HepG2 (cell line): Measurements from ENCODE around the gene ERF. TPM values are rescaled to one million over a fixed set of nuclear protein-coding genes. Genes with fewer than 3 reads are reported as not detected.

Experiments
- POLR2AphosphoS2 ChIP-seq: IDR thresholded peaks from 2 replicates; pipeline ENCODE4 v1.6.1; 2011; ENCODE audit warnings: low read depth, low read length, improper control_type of control experiment
- SRSF1 ChIP-seq: fragments of 200-400 bp; formaldehyde crosslinking; optimal IDR thresholded peaks from 2 replicates; pipeline ENCODE3; 2017; ENCODE audit warnings: mild to moderate bottlenecking, low read depth, low read length, moderate library complexity
- STAG1 ChIP-seq: sonication (generic); formaldehyde crosslinking; IDR thresholded peaks from 2 replicates; pipeline ENCODE4 v1.4.0; 2020; ENCODE audit warnings: missing genetic modification reagents
- ZBTB42 ChIP-seq: sonication (generic); formaldehyde crosslinking; IDR thresholded peaks from 2 replicates; pipeline ENCODE4 v1.5.0; 2020; ENCODE audit warnings: mild to moderate bottlenecking, missing genetic modification reagents
- ZBTB7A ChIP-seq: sonication (generic); formaldehyde crosslinking; IDR thresholded peaks from 2 replicates; pipeline ENCODE4 v1.8.0; 2022; ENCODE audit warnings: mild to moderate bottlenecking, missing genetic modification reagents
- ZFP37 ChIP-seq: sonication (generic); formaldehyde crosslinking; IDR thresholded peaks from 2 replicates; pipeline ENCODE4 v1.4.0; 2020; ENCODE audit warnings: missing genetic modification reagents, borderline replicate concordance
- ZNF546 ChIP-seq: sonication (generic); formaldehyde crosslinking; conservative IDR thresholded peaks from 2 replicates; pipeline ENCODE4 v1.8.1; 2023; ENCODE audit warnings: mild to moderate bottlenecking, missing genetic modification reagents
- ZNF564 ChIP-seq: sonication (generic); formaldehyde crosslinking; IDR thresholded peaks from 2 replicates; pipeline ENCODE4 v1.8.1; 2023; ENCODE audit warnings: mild to moderate bottlenecking, missing genetic modification reagents
- ZNF746 ChIP-seq: sonication (generic); formaldehyde crosslinking; IDR thresholded peaks from 2 replicates; pipeline ENCODE4 v1.8.0; 2022; ENCODE audit warnings: mild to moderate bottlenecking, missing genetic modification reagents
- polyA plus RNA-seq, 8 experiments: library from polyadenylated mRNA; depleted of rRNA in 3 of 8; stranded (reverse) in 7 of 8; unstranded in 1 of 8; fragments of >200 nt; fragmentation: Illumina TruSeq in 4 of 8; extraction: Trizol in 4 of 8; gene quantifications; 2 replicates each; pipeline versions ENCODE4 v1.2.1 to v1.2.3, GENCODE V29; 2011 to 2016; ENCODE audit warnings: low read depth in 4 of 8, missing spikeins in 1 of 8, mixed read lengths in 1 of 8; ENCODE audit not compliant: insufficient read depth in 1 of 8
- total RNA-seq, 5 experiments: library from RNA; depleted of rRNA; stranded (reverse); fragments of >200 nt; fragmentation: Illumina TruSeq; extraction: Trizol; gene quantifications; 2 replicates each; pipeline ENCODE4 v1.2.3, GENCODE V29; 2016; ENCODE audit warnings: low read depth in 1 of 5
- TF ChIP-seq, protein P1 (sequence below), 2 experiments: sonication (generic) in 1 of 2; formaldehyde crosslinking in 1 of 2; IDR thresholded peaks; 2 replicates each; pipeline versions ENCODE4 v1.6.1 to v1.9.0; 2014 to 2022; ENCODE audit warnings: antibody characterized with exemption in 1 of 2, borderline replicate concordance in 1 of 2, inconsistent platforms in 1 of 2, low read depth in 1 of 2, missing genetic modification reagents in 1 of 2
- TF ChIP-seq, protein P2 (sequence below), 2 experiments: IDR thresholded peaks; 2 replicates each; pipeline ENCODE4 v1.6.1; 2011 to 2012; ENCODE audit warnings: low read length in 2 of 2, borderline replicate concordance in 1 of 2, low read depth in 1 of 2, mild to moderate bottlenecking in 1 of 2, moderate library complexity in 1 of 2
- TF ChIP-seq, protein P3 (sequence below): sonication (generic); formaldehyde crosslinking; IDR thresholded peaks from 2 replicates; pipeline ENCODE4 v1.4.0; 2020; ENCODE audit warnings: missing genetic modification reagents

Gene ERF
- total and polyA plus RNA-seq, 2 of the 13 experiments (the other 11 are each of a cell fraction or from before 2014, with no cell fraction given), result 67.1 to 69.9 TPM

DNA sequence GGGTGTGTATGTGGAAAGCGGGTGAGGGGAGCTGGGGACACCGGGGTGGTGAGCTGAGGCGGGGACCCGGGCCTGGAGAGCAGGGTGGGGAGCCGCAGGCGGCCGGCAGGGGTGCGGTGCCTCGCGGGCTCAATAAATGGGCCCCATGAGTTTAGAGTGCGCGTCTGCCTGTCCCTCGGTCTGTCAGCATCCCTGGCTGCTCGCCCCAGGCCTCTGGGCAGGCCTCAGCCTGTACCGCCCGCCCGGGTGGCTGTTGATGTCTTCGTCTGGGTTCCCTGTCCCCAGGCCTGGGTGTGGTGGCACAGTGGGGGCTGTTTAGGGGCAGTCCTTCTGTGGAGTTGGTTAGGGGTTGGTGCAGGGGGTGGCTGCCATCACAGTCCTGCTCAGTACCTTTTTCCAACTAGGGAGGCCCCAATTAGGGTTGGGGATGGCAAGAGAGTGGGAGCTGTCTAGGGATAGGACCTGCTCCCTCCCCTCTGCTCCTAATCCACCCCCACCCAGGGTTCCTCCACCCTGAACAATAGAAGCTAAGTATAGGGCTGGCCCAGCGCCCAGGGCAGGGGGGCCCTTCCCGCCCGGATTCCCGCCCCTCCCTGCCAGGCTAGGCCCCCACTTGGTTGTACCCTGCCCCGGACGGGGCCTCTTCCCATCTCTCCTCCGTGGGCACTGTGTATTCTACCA, 26.4 kb upstream of the ERF start (continued):
- TF ChIP-seq, protein P1, sequence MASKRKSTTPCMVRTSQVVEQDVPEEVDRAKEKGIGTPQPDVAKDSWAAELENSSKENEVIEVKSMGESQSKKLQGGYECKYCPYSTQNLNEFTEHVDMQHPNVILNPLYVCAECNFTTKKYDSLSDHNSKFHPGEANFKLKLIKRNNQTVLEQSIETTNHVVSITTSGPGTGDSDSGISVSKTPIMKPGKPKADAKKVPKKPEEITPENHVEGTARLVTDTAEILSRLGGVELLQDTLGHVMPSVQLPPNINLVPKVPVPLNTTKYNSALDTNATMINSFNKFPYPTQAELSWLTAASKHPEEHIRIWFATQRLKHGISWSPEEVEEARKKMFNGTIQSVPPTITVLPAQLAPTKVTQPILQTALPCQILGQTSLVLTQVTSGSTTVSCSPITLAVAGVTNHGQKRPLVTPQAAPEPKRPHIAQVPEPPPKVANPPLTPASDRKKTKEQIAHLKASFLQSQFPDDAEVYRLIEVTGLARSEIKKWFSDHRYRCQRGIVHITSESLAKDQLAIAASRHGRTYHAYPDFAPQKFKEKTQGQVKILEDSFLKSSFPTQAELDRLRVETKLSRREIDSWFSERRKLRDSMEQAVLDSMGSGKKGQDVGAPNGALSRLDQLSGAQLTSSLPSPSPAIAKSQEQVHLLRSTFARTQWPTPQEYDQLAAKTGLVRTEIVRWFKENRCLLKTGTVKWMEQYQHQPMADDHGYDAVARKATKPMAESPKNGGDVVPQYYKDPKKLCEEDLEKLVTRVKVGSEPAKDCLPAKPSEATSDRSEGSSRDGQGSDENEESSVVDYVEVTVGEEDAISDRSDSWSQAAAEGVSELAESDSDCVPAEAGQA (IDR thresholded peaks at IDR 0.05; ENCODE audit: low read depth), result no peak
- TF ChIP-seq, protein P1 (CRISPR knock-in tag; IDR thresholded peaks at IDR 0.05; ENCODE audit: borderline replicate concordance), result no peak
- peak; percentile 98 for TF ChIP-seq SRSF1
- no peak for TF ChIP-seq ZFP37 (CRISPR knock-in tag)
- TF ChIP-seq ZNF746 (CRISPR knock-in tag), result no peak; the same call in 1 of the 2 replicates
- no peak for TF ChIP-seq ZBTB42 (CRISPR knock-in tag)
- no peak for TF ChIP-seq ZNF546 (CRISPR knock-in tag)
- TF ChIP-seq, protein P2, sequence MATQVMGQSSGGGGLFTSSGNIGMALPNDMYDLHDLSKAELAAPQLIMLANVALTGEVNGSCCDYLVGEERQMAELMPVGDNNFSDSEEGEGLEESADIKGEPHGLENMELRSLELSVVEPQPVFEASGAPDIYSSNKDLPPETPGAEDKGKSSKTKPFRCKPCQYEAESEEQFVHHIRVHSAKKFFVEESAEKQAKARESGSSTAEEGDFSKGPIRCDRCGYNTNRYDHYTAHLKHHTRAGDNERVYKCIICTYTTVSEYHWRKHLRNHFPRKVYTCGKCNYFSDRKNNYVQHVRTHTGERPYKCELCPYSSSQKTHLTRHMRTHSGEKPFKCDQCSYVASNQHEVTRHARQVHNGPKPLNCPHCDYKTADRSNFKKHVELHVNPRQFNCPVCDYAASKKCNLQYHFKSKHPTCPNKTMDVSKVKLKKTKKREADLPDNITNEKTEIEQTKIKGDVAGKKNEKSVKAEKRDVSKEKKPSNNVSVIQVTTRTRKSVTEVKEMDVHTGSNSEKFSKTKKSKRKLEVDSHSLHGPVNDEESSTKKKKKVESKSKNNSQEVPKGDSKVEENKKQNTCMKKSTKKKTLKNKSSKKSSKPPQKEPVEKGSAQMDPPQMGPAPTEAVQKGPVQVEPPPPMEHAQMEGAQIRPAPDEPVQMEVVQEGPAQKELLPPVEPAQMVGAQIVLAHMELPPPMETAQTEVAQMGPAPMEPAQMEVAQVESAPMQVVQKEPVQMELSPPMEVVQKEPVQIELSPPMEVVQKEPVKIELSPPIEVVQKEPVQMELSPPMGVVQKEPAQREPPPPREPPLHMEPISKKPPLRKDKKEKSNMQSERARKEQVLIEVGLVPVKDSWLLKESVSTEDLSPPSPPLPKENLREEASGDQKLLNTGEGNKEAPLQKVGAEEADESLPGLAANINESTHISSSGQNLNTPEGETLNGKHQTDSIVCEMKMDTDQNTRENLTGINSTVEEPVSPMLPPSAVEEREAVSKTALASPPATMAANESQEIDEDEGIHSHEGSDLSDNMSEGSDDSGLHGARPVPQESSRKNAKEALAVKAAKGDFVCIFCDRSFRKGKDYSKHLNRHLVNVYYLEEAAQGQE (IDR thresholded peaks at IDR 0.05; ENCODE audit: borderline replicate concordance in 1 of 2, low read depth in 1 of 2, low read length in 2 of 2), result no peak
- no peak for TF ChIP-seq ZBTB7A (CRISPR knock-in tag)
- no peak for TF ChIP-seq POLR2AphosphoS2
- no peak for TF ChIP-seq ZNF564
- TF ChIP-seq, protein P3, sequence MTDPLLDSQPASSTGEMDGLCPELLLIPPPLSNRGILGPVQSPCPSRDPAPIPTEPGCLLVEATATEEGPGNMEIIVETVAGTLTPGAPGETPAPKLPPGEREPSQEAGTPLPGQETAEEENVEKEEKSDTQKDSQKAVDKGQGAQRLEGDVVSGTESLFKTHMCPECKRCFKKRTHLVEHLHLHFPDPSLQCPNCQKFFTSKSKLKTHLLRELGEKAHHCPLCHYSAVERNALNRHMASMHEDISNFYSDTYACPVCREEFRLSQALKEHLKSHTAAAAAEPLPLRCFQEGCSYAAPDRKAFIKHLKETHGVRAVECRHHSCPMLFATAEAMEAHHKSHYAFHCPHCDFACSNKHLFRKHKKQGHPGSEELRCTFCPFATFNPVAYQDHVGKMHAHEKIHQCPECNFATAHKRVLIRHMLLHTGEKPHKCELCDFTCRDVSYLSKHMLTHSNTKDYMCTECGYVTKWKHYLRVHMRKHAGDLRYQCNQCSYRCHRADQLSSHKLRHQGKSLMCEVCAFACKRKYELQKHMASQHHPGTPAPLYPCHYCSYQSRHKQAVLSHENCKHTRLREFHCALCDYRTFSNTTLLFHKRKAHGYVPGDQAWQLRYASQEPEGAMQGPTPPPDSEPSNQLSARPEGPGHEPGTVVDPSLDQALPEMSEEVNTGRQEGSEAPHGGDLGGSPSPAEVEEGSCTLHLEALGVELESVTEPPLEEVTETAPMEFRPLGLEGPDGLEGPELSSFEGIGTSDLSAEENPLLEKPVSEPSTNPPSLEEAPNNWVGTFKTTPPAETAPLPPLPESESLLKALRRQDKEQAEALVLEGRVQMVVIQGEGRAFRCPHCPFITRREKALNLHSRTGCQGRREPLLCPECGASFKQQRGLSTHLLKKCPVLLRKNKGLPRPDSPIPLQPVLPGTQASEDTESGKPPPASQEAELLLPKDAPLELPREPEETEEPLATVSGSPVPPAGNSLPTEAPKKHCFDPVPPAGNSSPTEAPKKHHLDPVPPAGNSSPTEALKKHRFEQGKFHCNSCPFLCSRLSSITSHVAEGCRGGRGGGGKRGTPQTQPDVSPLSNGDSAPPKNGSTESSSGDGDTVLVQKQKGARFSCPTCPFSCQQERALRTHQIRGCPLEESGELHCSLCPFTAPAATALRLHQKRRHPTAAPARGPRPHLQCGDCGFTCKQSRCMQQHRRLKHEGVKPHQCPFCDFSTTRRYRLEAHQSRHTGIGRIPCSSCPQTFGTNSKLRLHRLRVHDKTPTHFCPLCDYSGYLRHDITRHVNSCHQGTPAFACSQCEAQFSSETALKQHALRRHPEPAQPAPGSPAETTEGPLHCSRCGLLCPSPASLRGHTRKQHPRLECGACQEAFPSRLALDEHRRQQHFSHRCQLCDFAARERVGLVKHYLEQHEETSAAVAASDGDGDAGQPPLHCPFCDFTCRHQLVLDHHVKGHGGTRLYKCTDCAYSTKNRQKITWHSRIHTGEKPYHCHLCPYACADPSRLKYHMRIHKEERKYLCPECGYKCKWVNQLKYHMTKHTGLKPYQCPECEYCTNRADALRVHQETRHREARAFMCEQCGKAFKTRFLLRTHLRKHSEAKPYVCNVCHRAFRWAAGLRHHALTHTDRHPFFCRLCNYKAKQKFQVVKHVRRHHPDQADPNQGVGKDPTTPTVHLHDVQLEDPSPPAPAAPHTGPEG (CRISPR knock-in tag), result peak; percentile 60; the same call in 1 of the 2 replicates
- no peak for TF ChIP-seq STAG1 (CRISPR knock-in tag)
